ENCODE data around the gene DISC1. TPM values are rescaled to one million over a fixed set of nuclear protein-coding genes. Genes with fewer than 3 reads are reported as not detected.

DISC1 gene
- total and polyA plus RNA-seq, 7 experiments from 2014 or later: 7.8 to 33.8 (median 17.1) TPM

DNA sequence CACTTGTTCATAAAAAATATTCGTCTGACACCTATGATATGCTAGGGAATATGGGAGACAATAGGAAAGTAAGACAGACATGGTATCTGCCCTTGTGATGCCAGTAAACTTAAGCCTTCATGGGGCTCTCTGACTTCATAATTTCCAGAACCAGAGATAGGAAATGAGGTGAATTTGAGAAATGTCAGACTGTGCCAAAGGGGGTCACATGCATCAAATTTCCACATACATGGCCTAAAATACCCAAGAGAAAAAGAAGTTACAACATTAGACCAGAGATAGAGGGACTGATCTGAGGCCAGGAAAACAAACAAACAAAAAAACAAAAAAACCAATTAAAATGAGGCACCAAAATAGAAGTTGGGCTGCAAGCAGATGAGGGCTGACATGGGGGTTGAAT, 75.7 kb downstream of the DISC1 start:
- H3K27ac ChIP-seq (ENCODE audit: low read depth, low read length): no peak overlapping the region
- H3K9me3 ChIP-seq (ENCODE audit: control insufficient read depth in 2 of 3, low read length in 3 of 3): no peaks in the 10 kb centered on the region
- no peaks in the 10 kb centered on the region for H3K4me1 ChIP-seq (ENCODE audit: control insufficient read depth in 2 of 2, insufficient read depth in 2 of 2, low read length in 2 of 2)
- Mint-ChIP-seq H3K36me3 (peaks cover 25 to 75% (median 51%) of the 10 kb centered on the region in 5 donors), H3K27me3 (no peaks in the 10 kb centered on the region), H3K4me1 (peaks cover 11 to 35% (median 15%) of the 10 kb centered on the region in 7 donors), H3K4me3 (no peak overlapping the region), H3K9me3 (peaks cover 0 to 4% (median 0%) of the 10 kb centered on the region in 11 donors), H3K27ac (no peak overlapping the region)
- H3K36me3 ChIP-seq (ENCODE audit: control insufficient read depth in 2 of 3, insufficient read depth in 3 of 3, low read length in 3 of 3): peaks cover 0 to 20% (median 0%) of the 10 kb centered on the region in 3 experiments
- CTCF ChIA-PET: no interaction called here
- POLR2A ChIA-PET: no interaction called here
- no peak overlapping the region for H3K4me3 ChIP-seq (ENCODE audit: low read length)
- H3K27me3 ChIP-seq (ENCODE audit: control insufficient read depth in 2 of 2, insufficient read depth in 2 of 2, low read length in 2 of 2): no peaks in the 10 kb centered on the region
- intact Hi-C loops (cut with micrococcal nuclease): no loop called here
- ATAC-seq (no peak), DNase-seq (no peak)

DNA sequence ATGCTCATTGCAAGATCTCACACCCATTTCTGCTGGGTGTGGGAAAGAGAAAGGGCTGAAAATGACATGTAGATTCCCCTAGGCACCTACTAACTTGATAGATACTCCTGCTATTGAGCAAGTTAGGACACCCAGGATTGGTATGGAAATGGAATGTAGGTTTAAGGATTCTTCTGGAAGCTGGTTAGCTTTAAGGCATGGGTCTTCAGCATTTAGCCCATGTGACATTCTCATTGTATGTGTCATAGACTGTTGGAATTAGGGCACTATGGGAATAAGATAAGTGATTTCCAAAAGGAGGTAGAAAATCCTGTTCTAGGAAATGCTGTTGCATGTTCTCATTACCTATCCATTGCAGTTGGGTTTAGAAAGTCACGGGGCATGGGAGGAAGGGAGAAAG, 76.2 kb downstream of the DISC1 start:
- ChIA-PET CTCF (no interaction called here), POLR2A (no interaction called here)
- Mint-ChIP-seq H3K27ac (no peak overlapping the region), H3K4me3 (no peak overlapping the region), H3K36me3 (peaks cover 25 to 79% (median 56%) of the 10 kb centered on the region in 5 donors), H3K4me1 (peaks cover 11 to 35% (median 15%) of the 10 kb centered on the region in 7 donors), H3K9me3 (peaks cover 0 to 4% (median 0%) of the 10 kb centered on the region in 11 donors), H3K27me3 (no peaks in the 10 kb centered on the region)
- H3K4me3 ChIP-seq (ENCODE audit: low read length): no peak overlapping the region
- H3K4me1 ChIP-seq (ENCODE audit: control insufficient read depth in 2 of 2, insufficient read depth in 2 of 2, low read length in 2 of 2): no peaks in the 10 kb centered on the region
- no peak overlapping the region for H3K27ac ChIP-seq (ENCODE audit: low read depth, low read length)
- H3K27me3 ChIP-seq (ENCODE audit: control insufficient read depth in 2 of 2, insufficient read depth in 2 of 2, low read length in 2 of 2): no peaks in the 10 kb centered on the region
- no peak for ATAC-seq
- no peak for DNase-seq
- H3K9me3 ChIP-seq (ENCODE audit: control insufficient read depth in 2 of 3, low read length in 3 of 3): no peaks in the 10 kb centered on the region
- intact Hi-C loops (cut with micrococcal nuclease): no loop called here
- peaks cover 0 to 21% (median 0%) of the 10 kb centered on the region in 3 experiments for H3K36me3 ChIP-seq (ENCODE audit: control insufficient read depth in 2 of 3, insufficient read depth in 3 of 3, low read length in 3 of 3)

DNA sequence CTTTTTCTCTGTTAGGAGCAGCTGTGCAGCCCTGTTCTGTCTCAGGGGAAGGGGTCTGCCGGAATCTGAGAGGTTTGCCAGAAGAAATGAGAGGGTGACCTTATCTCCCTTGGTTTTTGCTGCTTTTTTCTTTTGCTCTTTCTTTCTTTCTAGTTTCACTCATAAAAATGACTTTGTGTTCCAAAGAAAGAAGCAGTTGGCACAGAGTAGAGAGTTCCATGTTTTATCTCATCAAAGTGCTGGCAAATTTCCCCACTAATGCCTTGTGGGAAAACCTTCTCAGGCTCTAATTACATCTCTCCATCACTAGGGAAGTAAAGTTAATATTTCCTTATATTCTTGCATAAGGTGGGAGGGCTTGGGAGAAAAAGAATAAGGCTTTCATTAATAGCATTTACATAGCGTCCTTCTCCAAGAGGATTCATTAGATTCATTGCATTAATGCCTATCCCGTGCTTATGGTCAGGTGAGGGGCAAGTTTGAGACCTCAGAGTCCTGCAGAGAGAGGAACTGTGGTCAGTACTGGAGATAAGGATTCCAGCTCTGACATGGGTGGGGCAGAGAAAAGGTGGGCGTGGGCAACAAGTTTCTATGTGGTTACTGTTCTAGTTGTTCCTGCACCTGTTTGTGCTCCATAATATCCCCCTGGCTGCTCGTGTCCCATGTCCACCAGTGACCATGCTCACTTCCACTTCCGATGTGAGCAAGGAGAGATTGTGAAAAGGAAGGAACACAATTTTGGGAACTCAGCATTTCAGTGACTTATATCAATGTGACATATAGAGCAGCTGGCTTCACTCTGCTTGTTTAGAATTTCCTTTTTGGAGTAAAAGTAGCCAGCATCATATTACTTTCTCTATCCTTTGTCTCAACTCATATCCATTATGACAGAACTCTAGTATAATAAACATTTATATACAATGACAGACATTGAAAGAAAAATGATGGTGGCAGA, 79.5 kb downstream of the DISC1 start:
- H3K4me3 Mint-ChIP-seq: no peak overlapping the region
- peak overlapping the region in 1 of 9 donors; percentile 16 for H3K27ac Mint-ChIP-seq
- POLR2A ChIA-PET: no interaction called here

DNA sequence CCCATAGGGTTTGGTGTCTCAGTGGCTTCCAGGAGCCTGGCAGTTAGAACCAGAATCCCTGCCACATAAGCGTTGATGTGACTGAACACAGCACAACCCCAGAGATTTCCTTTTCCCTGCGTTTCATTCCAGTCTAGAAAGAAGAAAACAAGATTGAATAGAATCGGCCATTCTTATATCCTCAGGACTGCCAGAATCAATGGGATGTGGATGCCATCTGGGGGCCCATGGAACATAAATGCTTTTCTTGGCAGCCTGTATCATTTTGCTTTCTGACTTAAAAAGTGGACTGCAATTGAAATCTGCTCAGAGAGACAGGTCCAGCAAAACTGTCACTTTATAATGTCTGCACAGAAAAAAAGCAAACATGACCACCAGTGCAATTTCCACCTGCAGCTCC, 80.3 kb downstream of the DISC1 start:
- peaks cover 0 to 20% (median 4%) of the 10 kb centered on the region in 7 donors for H3K4me1 Mint-ChIP-seq
- peaks cover 0 to 4% (median 0%) of the 10 kb centered on the region in 11 donors for H3K9me3 Mint-ChIP-seq
- Histone ChIP-seq H3K36me3 (ENCODE audit: control insufficient read depth in 2 of 3, insufficient read depth in 3 of 3, low read length in 3 of 3) (peaks cover 0 to 18% (median 3%) of the 10 kb centered on the region in 3 experiments), H3K4me3 (ENCODE audit: low read length) (no peak overlapping the region), H3K9me3 (ENCODE audit: control insufficient read depth in 2 of 3, low read length in 3 of 3) (no peaks in the 10 kb centered on the region), H3K4me1 (ENCODE audit: control insufficient read depth in 2 of 2, insufficient read depth in 2 of 2, low read length in 2 of 2) (no peaks in the 10 kb centered on the region), H3K27me3 (ENCODE audit: control insufficient read depth in 2 of 2, insufficient read depth in 2 of 2, low read length in 2 of 2) (no peaks in the 10 kb centered on the region), H3K27ac (ENCODE audit: low read depth, low read length) (no peak overlapping the region)
- H3K27ac Mint-ChIP-seq: peak overlapping the region in 2 of 9 donors; percentile 16 to 24
- ATAC-seq (no peak), DNase-seq (no peak)
- H3K36me3 Mint-ChIP-seq: peaks cover 21 to 78% (median 68%) of the 10 kb centered on the region in 5 donors
- intact Hi-C loops (cut with micrococcal nuclease): no loop called here
- POLR2A ChIA-PET: no interaction called here
- no peaks in the 10 kb centered on the region for H3K27me3 Mint-ChIP-seq
- CTCF ChIA-PET: no interaction called here
- no peak overlapping the region for H3K4me3 Mint-ChIP-seq

More for the DNA sequence above, 79.5 kb downstream of the DISC1 start:
- H3K27me3 Mint-ChIP-seq: no peaks in the 10 kb centered on the region
- DNase-seq (no peak), ATAC-seq (no peak)
- Histone ChIP-seq H3K27me3 (ENCODE audit: control insufficient read depth in 2 of 2, insufficient read depth in 2 of 2, low read length in 2 of 2) (no peaks in the 10 kb centered on the region), H3K9me3 (ENCODE audit: control insufficient read depth in 2 of 3, low read length in 3 of 3) (no peaks in the 10 kb centered on the region), H3K27ac (ENCODE audit: low read depth, low read length) (no peak overlapping the region), H3K4me1 (ENCODE audit: control insufficient read depth in 2 of 2, insufficient read depth in 2 of 2, low read length in 2 of 2) (no peaks in the 10 kb centered on the region), H3K4me3 (ENCODE audit: low read length) (no peak overlapping the region), H3K36me3 (ENCODE audit: control insufficient read depth in 2 of 3, insufficient read depth in 3 of 3, low read length in 3 of 3) (peaks cover 0 to 16% (median 3%) of the 10 kb centered on the region in 3 experiments)
- peaks cover 0 to 20% (median 4%) of the 10 kb centered on the region in 7 donors for H3K4me1 Mint-ChIP-seq
- peaks cover 0 to 4% (median 0%) of the 10 kb centered on the region in 11 donors for H3K9me3 Mint-ChIP-seq
- CTCF ChIA-PET: no interaction called here
- intact Hi-C loops (cut with micrococcal nuclease): no loop called here
- H3K36me3 Mint-ChIP-seq: peaks cover 22 to 76% (median 63%) of the 10 kb centered on the region in 5 donors

DNA sequence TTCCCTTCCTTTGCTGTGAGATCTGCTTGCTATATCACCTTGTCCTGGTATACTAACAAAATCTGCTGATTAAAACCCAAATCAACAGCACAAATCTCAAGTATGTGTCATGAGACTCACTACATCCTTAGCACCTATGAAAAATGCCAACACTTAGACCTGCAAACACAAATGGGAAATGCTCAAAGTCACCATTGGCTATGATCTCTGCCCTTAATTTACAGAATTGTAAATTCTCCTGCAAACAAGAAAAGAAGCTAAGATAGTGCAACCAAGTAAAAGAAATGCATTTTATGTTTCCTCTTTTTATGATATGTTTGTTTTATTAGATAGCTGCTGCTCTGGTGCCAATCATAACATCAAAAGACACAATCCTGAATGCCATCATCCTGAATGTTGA, 80.8 kb downstream of the DISC1 start:
- intact Hi-C loops (cut with micrococcal nuclease): no loop called here
- peaks cover 0 to 21% (median 3%) of the 10 kb centered on the region in 3 experiments for H3K36me3 ChIP-seq (ENCODE audit: control insufficient read depth in 2 of 3, insufficient read depth in 3 of 3, low read length in 3 of 3)
- CTCF ChIA-PET: no interaction called here

DNA sequence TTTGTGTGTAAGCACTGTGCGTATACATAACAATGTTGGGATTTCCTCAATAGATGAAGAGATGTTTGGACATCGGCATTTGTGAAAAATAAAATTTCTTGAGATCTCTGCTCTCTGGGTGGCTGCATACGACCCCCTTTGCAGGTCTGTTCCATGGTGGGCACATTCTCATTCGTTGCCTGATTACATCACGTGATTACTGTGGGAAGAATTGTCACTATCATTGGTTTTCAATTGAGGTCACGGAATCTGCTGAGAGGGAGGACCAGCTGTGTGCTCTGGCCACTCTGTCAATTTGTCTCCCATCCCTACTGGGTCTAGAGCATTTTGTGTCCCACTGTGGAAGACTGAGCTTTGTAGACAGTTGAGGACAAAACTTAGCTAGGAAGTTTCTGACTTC, 81.8 kb downstream of the DISC1 start:
- Mint-ChIP-seq H3K4me3 (no peak overlapping the region), H3K27me3 (no peaks in the 10 kb centered on the region), H3K9me3 (peaks cover 1 to 9% (median 5%) of the 10 kb centered on the region in 11 donors), H3K27ac (no peak overlapping the region), H3K36me3 (peaks cover 12 to 77% (median 68%) of the 10 kb centered on the region in 5 donors), H3K4me1 (peaks cover 0 to 20% (median 4%) of the 10 kb centered on the region in 7 donors)
- Histone ChIP-seq H3K27ac (ENCODE audit: low read depth, low read length) (no peak overlapping the region), H3K36me3 (ENCODE audit: control insufficient read depth in 2 of 3, insufficient read depth in 3 of 3, low read length in 3 of 3) (peaks cover 0 to 16% (median 11%) of the 10 kb centered on the region in 3 experiments), H3K4me3 (ENCODE audit: low read length) (no peak overlapping the region), H3K9me3 (ENCODE audit: control insufficient read depth in 2 of 3, low read length in 3 of 3) (peaks cover 0 to 10% (median 5%) of the 10 kb centered on the region in 3 experiments), H3K4me1 (ENCODE audit: control insufficient read depth in 2 of 2, insufficient read depth in 2 of 2, low read length in 2 of 2) (no peaks in the 10 kb centered on the region), H3K27me3 (ENCODE audit: control insufficient read depth in 2 of 2, insufficient read depth in 2 of 2, low read length in 2 of 2) (no peaks in the 10 kb centered on the region)
- no peak for ATAC-seq
- ChIA-PET CTCF (interaction anchor here (0.6 kb wide), 1 partner anchor 463 kb away, joined by 3 read pairs; no protein-coding TSS in a partner anchor), POLR2A (no interaction called here)
- intact Hi-C loops (cut with micrococcal nuclease): no loop called here
- DNase-seq: no peak

More for the DNA sequence above, 80.8 kb downstream of the DISC1 start:
- no peaks in the 10 kb centered on the region for H3K27me3 ChIP-seq (ENCODE audit: control insufficient read depth in 2 of 2, insufficient read depth in 2 of 2, low read length in 2 of 2)
- Mint-ChIP-seq H3K4me1 (peaks cover 0 to 20% (median 4%) of the 10 kb centered on the region in 7 donors), H3K27ac (peak overlapping the region in 1 of 9 donors; percentile 24), H3K4me3 (no peak overlapping the region), H3K9me3 (peaks cover 0 to 4% (median 0%) of the 10 kb centered on the region in 11 donors), H3K27me3 (no peaks in the 10 kb centered on the region), H3K36me3 (peaks cover 17 to 78% (median 67%) of the 10 kb centered on the region in 5 donors)
- peaks cover 0 to 4% (median under 1%) of the 10 kb centered on the region in 3 experiments for H3K9me3 ChIP-seq (ENCODE audit: control insufficient read depth in 2 of 3, low read length in 3 of 3)
- no peak overlapping the region for H3K27ac ChIP-seq (ENCODE audit: low read depth, low read length)
- no peaks in the 10 kb centered on the region for H3K4me1 ChIP-seq (ENCODE audit: control insufficient read depth in 2 of 2, insufficient read depth in 2 of 2, low read length in 2 of 2)
- DNase-seq (no peak), ATAC-seq (no peak)
- POLR2A ChIA-PET: no interaction called here
- H3K4me3 ChIP-seq (ENCODE audit: low read length): no peak overlapping the region
